ENCODE measurements around the gene RDH11. TPM values are rescaled to one million over a fixed set of nuclear protein-coding genes. Genes with fewer than 3 reads are reported as not detected.
"Not testable (repeated sequence)": the region's sequence is repeated elsewhere in the genome, so short reads cannot be mapped to it uniquely, and the experiment has no call there.

The RDH11 gene
- total RNA-seq, 1 donor from 2014 or later, result 13.2 TPM

DNA sequence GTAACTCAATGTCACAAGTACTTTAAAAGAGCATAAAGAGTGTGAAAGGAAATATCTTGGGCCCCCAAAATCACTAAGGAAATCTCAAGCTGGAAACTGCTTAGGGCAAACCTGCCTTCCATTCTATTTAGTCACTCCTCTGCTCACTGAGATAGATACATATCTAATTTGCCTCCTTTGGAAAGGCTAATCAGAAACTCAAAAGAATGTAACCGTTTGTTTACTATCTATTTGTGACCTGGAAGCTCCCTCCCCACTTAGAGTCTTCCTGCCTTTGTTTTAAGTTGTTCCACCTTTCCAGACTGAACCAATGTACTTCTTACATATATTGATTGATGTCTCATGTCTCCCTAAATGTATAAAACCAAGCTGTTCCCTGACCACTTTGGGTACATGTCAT, 14.2 kb upstream of the RDH11 start:
- ATAC-seq (ENCODE audit: poor library complexity); DNase-seq: not testable (repeated sequence)
- intact Hi-C loops (cut with DNase I), result loop anchor here (5.0 kb wide), 1 partner anchor 282 kb away; no protein-coding TSS in a partner anchor

DNA sequence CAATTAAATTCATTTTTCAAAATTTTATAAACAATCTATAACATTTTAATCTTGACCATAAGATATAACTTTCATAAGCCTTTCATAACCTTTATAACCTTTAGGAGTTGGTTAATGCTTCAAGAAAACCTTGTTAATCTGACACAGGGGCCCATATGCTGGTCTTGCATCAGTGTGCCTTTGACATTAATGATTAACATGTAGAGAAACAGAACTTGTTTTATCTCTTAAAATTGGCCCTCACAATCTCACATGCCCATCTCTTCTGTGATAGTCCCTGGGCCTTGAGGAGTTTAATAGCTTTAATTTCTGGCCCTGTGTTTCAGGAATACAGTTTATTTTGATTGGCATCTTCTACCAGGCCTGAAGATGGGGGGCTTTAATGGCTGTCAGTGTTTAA, 13.8 kb upstream of the RDH11 start:
- not testable (repeated sequence) for DNase-seq; ATAC-seq (ENCODE audit: poor library complexity)
- intact Hi-C loops (cut with DNase I), result loop anchor here (5.0 kb wide), 1 partner anchor 282 kb away; no protein-coding TSS in a partner anchor

DNA sequence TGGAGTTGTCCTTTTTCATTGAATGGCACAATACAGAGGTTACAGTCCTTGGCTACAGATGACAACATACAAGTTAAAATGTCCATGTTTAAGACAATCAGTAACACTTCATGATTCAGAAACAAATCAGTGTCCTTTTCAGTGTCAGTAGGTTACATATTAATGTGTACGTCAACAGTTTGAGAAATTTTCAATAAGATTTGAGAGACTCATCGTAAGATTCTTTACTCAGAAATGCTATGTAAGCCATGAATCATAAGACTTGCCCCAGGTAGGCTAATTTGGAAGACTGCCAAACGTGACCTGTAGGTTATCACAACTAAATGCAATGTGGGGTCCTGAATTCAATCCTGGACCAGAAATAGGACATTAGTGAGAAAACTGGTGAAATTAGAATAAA, 9.6 kb upstream of the RDH11 start:
- ATAC-seq (ENCODE audit: poor library complexity), result no peak
- intact Hi-C loops (cut with DNase I), result loop anchor here (5.0 kb wide), 1 partner anchor 278 kb away; no protein-coding TSS in a partner anchor
- no peak for DNase-seq

DNA sequence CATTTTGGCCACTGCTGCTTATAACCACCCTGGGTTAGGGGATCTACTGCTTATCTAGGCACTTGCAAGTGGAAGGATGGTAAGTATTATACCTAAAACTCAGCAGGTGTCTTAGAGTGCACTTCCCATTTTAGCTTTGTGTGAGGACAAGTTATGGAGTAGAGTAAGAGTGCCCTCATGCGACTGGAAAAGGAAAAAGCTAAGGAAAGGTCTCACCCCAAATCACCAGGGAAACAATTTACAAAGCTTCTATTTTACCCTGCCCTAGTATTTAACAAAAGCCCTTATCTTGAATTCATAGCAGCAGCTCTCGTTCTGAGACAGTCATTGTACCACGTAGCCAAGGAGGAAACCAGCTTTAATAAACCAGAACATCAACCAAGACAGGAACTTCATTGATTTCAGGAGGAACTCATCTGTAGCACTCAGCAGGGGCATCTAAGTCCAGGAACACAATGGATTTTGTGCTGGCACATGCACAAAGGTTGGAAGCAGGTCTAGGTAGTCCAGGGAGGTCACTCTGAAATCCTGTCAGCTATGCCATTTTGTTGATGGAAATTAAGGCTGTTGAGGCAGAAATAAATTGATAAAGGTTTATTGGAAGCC, 9.0 kb upstream of the RDH11 start:
- intact Hi-C loops (cut with DNase I), result loop anchor here (5.0 kb wide), 2 partner anchors 117 to 277 kb away; no protein-coding TSS in a partner anchor
- ATAC-seq (ENCODE audit: poor library complexity) (peak; percentile 92), DNase-seq (no peak)

DNA sequence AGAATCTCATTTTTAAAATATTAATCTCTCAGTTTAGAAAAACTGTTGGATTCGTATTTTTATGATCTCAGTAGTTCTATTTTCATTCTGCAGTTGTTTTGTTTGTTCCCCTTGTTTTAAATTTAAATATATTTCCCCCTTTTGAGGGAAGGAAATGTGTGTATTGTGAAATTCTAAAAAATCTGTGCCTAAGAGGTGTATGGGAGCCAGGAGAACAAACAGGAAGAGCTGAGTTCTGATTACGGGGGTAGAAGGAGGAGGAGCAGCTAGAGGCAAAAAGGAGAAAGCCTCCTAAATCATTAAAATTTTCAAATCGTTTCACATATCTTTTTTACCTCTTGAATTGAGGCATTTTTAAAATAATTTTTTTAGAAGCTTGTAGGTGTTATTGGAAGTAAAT, 8.4 kb upstream of the RDH11 start:
- no peak for ATAC-seq (ENCODE audit: poor library complexity)
- intact Hi-C loops (cut with DNase I), result loop anchor here (5.0 kb wide), 1 partner anchor 117 kb away; no protein-coding TSS in a partner anchor
- DNase-seq, result no peak

DNA sequence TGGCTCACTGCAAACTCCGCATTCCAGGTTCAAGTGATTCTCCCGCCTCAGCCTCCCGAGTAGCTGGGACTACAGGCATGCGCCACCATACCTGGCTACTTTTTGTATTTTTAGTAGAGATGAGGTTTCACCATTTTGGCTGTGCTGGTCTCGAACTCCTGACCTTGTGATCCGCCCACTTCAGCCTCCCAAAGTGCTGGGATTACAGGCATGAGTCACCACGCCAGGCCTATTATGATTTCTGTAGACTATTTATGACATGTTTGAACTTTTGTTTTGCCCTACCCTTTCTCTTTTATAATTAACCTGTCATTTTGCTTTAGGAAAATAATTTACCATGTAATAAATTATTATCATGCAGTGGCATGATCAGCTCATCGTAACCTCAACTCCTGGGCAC, 5.9 kb upstream of the RDH11 start, which contains the start of gene RDH12:
RDH12 (plus strand) TSS at position 395 of the 400 bp plus-strand sequence. CDS start 20,757 bp downstream, outside the sequence.
- intact Hi-C loops (cut with DNase I), result loop anchor here (5.0 kb wide), 1 partner anchor 114 kb away; no protein-coding TSS in a partner anchor
- not testable (repeated sequence) for DNase-seq; ATAC-seq (ENCODE audit: poor library complexity)

DNA sequence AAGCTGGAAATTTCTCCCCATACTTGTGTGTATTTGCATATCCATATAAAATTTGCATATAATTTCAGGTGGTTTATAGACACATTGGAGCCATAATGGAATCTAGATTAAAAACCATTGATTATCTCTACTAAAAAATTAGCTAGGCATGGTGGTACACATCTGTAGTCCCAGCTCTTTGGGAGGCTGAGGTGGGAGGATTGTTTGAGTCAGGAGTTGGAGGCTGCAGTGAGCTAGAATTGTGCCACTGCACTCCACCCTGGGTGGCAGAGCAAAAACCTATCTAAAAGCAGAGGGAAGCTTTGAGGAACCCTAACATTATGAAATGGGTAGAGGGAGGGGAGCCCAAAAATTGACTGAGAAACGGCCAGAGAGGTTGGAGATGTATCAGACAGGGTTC, 2.6 kb upstream of the RDH11 start:
- intact Hi-C loops (cut with DNase I), result no loop called here
- DNase-seq (no peak), ATAC-seq (ENCODE audit: poor library complexity) (no peak)

DNA sequence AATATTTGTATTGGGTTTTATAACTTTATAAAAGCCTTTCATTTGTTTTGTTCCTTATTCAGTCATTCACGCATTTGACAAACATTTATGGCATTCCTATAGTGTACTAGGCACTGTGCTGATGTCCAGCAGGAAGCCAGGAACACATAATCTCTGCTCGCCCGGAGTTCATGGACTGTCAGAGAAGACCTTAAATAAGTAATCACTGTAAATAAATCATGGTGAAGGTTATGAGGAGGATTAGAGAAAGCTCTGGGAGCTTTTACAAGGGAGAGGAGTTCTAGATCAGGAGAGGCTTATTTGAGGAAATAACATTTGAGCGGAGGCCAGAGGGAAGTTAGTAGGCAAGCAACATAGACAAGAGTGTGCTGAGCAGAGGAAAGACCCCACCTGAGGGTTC, 1.4 kb upstream of the RDH11 start:
- intact Hi-C loops (cut with DNase I), result no loop called here

DNA sequence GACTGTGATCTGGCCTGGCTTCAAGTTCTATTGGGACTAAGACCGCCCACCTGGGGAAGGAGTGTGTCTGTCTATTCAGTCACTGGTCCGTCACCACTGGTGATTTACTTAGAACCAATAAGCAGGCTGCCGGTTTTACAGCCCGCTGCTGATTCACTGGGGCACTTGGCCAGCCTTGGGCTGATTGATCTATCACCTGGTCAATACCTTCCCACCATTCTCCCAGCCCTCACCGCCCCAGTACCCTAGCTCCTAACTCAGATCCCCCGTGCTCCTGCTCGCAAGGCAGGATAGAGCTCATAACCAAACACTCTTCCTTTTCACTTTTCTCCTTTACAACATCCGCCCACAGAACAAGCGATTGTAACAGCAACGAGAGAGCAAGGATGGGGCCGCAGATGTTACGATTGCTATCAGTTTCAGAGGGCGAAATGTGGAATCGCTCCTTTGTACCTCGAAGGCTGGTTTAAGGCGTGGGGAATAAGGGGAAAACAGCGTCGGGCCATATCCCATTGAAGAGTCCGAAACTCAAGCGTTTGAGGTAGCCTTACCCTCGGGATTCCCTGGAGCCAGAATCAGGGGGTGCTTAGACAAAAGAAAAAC, 672 bp downstream of the RDH11 start:
- ATAC-seq (ENCODE audit: poor library complexity) (peak; percentile 57), DNase-seq (peak; percentile 43)
- intact Hi-C loops (cut with DNase I), result no loop called here

More for the DNA sequence above, 1.4 kb upstream of the RDH11 start:
- ATAC-seq (ENCODE audit: poor library complexity) (no peak), DNase-seq (no peak)

DNA sequence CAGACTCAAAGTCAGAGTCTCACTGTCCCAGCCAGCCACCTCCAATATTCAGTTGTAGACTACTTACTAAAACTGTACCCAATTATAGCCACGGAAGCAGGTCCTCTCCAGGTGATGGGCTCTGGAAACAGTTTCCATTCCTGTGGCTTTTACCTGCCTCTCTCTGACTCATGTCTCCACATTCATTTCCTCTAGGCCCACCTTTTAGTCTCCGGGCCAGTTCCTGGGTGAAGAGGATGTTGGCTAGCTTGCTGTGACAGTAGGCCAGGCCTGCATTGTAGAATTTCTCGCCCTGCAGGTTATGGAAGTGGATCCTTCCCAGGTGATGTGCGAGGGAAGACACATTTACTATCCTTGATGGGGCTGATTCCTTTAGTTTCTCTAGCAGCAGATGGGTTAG, 5.6 kb downstream of the RDH11 start:
- intact Hi-C loops (cut with DNase I), result no loop called here
- DNase-seq (no peak), ATAC-seq (ENCODE audit: poor library complexity) (no peak)

DNA sequence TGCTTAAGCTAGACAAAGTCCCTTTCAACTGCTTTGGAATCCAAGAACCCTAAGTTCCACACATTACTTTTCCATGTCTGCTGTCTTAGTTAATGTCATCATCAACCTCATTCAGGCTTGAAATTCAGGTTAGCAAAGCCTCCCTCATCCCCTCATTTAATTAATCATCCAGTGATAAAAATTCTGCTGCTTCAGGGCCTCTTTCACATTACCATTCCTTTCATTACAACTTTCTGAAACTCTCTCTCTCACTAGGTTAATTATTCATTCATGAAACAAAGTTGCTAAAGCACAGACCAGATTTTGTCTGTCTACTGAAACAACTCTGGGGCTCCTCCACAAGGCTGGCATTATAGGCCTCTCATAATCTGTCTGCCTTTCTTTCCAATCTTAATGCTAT, 11.7 kb downstream of the RDH11 start:
- intact Hi-C loops (cut with DNase I), result no loop called here
- ATAC-seq (ENCODE audit: poor library complexity), result no peak
- DNase-seq, result no peak

DNA sequence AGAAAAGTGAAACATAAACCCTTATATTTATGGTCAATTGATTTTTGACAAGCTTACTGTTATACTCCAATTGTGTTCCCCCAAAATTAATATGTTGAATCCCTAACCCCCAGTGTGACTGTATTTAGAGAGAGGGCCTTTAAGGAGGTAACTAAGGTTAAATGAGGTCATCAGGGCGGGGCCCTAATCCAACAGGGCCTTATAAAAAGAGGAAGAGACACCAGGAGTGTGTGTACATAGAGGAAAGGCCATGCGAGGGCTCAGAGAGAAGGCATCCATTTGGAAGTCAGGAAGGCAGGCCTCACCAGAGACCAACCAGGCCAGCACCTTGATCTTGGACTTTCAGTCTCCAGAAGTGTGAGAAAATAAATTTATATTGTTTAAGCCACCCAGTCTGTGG, 14.6 kb downstream of the RDH11 start:
- intact Hi-C loops (cut with DNase I), result no loop called here
- DNase-seq (no peak), ATAC-seq (ENCODE audit: poor library complexity) (no peak)

DNA sequence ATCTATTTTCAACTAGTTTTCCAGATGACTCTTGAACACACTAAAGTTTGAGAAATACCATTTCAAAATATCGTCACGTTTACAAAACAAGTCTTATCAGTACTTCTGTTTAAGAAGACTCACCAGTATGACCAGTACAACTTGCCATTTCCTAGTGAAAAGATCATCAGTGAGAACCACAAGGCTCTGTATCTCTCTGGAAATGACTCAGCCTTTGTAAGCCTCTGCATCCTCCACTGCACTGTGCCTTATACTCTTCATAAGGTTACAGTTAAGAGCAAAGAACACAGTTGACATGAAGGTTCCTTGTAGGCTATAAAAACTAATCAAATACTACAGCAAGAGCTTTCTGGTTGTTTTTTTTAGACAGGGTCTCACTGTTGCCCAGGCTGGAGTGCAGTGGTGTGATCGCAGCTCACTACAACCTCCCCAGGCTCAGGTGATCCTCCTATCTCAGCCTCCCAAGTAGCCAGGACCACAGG, 15.4 kb downstream of the RDH11 start:
- DNase-seq (no peak), ATAC-seq (ENCODE audit: poor library complexity) (no peak)
- intact Hi-C loops (cut with DNase I), result no loop called here

DNA sequence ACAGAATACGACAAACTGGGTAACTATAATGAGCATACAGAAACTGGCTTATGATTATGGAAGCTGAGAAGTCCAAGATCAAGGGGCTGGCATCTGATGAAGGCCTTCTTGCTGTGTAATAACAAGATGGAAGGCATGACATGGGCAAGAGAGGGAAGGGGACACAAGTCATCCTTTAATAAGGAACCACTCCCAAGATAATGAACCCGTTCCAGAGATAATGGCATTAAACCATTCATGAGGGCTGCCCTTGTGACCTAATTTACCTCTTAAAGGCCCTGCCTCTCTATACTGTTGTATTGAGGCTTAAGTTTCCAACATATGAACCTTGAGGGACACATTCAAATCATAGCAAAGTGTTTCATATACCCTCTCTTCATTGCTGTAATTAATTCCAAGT, 16.6 kb downstream of the RDH11 start:
- DNase-seq (no peak), ATAC-seq (ENCODE audit: poor library complexity) (no peak)
- intact Hi-C loops (cut with DNase I), result no loop called here

DNA sequence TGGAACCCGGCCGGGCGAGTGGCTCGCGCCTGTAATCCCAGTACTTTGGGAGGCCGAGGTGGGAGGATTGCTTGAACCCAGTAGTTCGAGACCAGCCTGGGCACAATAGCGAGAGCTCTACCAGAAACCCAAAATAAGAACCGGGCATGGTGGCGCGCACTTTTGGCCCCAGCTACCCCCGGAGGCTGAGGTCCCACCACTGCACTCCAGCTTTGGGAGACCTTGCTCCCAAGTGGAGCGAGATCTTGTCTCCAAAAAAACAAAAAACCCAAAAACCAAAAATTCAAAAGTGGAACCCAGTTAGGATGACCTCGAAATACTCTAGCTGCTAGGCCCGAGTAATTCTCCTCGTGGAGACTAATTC, 20.4 kb downstream of the RDH11 start:
- no peak for ATAC-seq (ENCODE audit: poor library complexity)
- intact Hi-C loops (cut with DNase I), result no loop called here
- no peak for DNase-seq

DNA sequence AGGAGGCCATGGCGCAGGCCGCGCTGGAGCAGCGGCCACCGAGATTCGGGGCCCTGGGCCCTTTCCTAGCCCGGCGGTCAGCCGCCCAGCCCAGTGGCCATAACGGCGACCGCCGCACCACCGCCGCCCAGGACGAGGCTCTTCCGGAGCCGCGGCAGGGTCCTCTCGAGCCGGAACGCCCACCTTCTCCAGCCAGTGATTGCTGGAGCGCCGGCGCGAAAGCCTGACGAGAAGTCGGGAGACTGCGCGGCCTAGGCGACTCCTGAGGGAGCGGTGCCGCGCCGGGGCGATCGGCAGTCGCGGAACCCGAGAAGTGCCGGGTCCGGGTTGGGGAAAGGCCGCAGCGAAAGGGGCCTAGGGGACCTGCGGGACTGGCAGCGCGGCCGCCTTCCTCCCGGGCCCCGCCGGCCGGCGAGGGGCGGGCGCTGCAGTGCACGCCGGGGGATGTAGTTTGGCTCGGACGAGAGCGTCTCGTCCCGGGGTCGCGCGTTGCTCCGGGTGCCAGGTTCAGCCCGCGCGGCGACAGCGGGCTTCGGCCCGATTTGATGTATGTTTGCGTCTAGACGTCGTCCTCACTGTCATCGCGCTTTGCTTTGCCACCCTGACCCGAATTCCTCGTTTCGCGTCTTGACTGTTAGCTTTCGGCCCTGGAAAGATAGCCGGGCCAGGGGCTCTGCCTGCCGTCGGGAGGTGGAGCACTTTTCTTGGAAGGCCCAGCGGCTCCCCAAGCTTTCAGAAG, 20.9 kb downstream of the RDH11 start, which contains the start of gene VTI1B:
VTI1B (minus strand) TSS at position 153 of the 739 bp plus-strand sequence; CDS start at position 10, 143 bp downstream.
- intact Hi-C loops (cut with DNase I), result no loop called here
- peak; percentile 98 for ATAC-seq (ENCODE audit: poor library complexity)
- DNase-seq, result peak; percentile 88

DNA sequence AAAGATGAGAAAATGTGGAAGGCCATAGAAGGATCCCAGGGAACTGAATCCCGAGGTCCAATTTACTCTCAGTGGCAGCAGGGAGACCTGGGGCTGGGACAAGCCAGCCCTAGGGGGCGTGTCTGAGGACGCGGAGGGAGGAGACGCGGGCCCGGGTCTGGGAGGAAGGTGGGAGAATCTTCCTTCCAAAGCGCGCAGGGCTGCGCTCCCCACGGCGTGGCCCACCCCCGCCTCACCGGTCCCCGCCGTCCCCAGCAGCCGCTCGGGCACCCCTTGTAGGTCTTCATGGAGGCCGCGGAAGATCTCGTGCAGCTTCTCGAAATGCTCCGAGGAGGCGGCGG, 21.5 kb downstream of the RDH11 start:
- ATAC-seq (ENCODE audit: poor library complexity) (peak; percentile 88), DNase-seq (peak; percentile 82)
- intact Hi-C loops (cut with DNase I), result no loop called here

DNA sequence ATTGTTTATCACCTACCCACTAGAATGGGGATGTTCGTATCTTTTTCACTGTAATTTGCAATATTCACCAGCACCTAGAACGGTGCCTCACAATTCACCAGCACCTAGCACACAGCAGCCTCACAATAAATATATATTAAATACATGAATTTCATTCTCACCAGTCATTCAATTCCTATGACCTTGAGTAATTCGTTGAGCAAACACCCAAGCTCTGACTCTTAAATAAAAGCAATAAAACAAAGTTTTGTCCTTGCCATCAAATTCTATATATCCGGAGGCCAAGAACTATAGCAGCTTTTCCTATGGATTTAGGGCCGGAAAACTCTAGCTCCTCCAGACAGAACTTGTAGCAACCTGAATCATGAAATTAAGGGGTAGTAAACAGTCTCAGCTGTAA, 22.1 kb downstream of the RDH11 start:
- intact Hi-C loops (cut with DNase I), result no loop called here
- ATAC-seq (ENCODE audit: poor library complexity), result no peak
- DNase-seq, result no peak

DNA sequence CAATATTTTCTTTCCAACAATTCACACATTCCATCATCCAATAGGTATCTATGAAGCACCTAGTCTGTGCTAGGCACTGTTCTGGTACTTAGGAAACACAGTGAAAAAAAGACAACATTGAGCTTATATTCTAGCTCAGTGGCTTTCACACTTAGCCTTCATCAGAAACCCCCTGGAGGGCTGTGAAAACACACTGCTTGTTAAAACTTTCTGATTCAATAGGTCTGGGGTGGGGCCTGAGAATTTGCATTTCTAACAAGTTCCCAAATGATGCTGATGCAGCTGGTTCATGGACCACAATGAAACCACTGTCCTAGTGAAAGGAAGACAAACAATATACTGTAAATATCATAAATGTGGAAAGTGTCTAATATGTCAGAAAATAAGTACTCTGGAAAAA, 27.0 kb downstream of the RDH11 start:
- DNase-seq (no peak), ATAC-seq (ENCODE audit: poor library complexity) (no peak)
- intact Hi-C loops (cut with DNase I), result loop anchor here (5.0 kb wide), 1 partner anchor 51 kb away; the partner anchor contains the start of gene ARG2

All from Right ventricle myocardium superior (tissue), 1 donor.